ENCODE results near the gene TRAK2.

TRAK2 gene

GRCh38 chr2:201450954-201451291 lies 335 bp downstream of the TRAK2 start:
- Histone ChIP-seq H3F3A (ENCODE audit: insufficient read depth, low read length) (no peaks in the 10 kb centered on the region), H3K9me3 (ENCODE audit: low read length) (no peaks in the 10 kb centered on the region), H4K20me1 (ENCODE audit: insufficient read depth, low read length) (no peaks in the 10 kb centered on the region), H3K27me3 (ENCODE audit: insufficient read depth, low read length) (no peaks in the 10 kb centered on the region), H3K4me1 (ENCODE audit: insufficient read depth, low read length, severe bottlenecking) (peaks cover 12% of the 10 kb centered on the region), H2AFZ (ENCODE audit: low read length) (peak overlapping the region; percentile 90), H3K36me3 (ENCODE audit: insufficient read depth, low read length) (no peaks in the 10 kb centered on the region), H3K4me2 (ENCODE audit: low read length) (peak overlapping the region; percentile 83), H3K4me3 (ENCODE audit: low read depth, low read length, poor library complexity, severe bottlenecking) (peak overlapping the region; percentile 100), H3K79me2 (ENCODE audit: insufficient read depth, low read length) (no peaks in the 10 kb centered on the region; the same call in 1 of the 2 replicates), H3K27ac (ENCODE audit: low read depth, low read length, poor library complexity, severe bottlenecking) (peak overlapping the region; percentile 14), H3K9me2 (ENCODE audit: low read depth, low read length) (no peaks in the 10 kb centered on the region), H3K9ac (ENCODE audit: low read length) (peak overlapping the region; percentile 97)
- no peak for TF ChIP-seq CTCF (IDR thresholded peaks at IDR 0.05; ENCODE audit: low read length)
- no peak for TF ChIP-seq EZH2 (IDR thresholded peaks at IDR 0.05; ENCODE audit: borderline replicate concordance, low read length)

- Histone ChIP-seq H3K9ac (ENCODE audit: low read length) (no peak overlapping the region), H3K79me2 (ENCODE audit: insufficient read depth, low read length) (no peaks in the 10 kb centered on the region; the same call in 1 of the 2 replicates), H3K4me3 (ENCODE audit: low read depth, low read length, poor library complexity, severe bottlenecking) (no peak overlapping the region), H3K9me3 (ENCODE audit: low read length) (no peaks in the 10 kb centered on the region), H4K20me1 (ENCODE audit: insufficient read depth, low read length) (no peaks in the 10 kb centered on the region), H3K27ac (ENCODE audit: low read depth, low read length, poor library complexity, severe bottlenecking) (no peak overlapping the region), H3F3A (ENCODE audit: insufficient read depth, low read length) (no peaks in the 10 kb centered on the region), H3K4me2 (ENCODE audit: low read length) (no peak overlapping the region), H2AFZ (ENCODE audit: low read length) (no peak overlapping the region), H3K4me1 (ENCODE audit: insufficient read depth, low read length, severe bottlenecking) (peaks cover 12% of the 10 kb centered on the region), H3K36me3 (ENCODE audit: insufficient read depth, low read length) (no peaks in the 10 kb centered on the region), H3K9me2 (ENCODE audit: low read depth, low read length) (no peaks in the 10 kb centered on the region), H3K27me3 (ENCODE audit: insufficient read depth, low read length) (no peaks in the 10 kb centered on the region)
- TF ChIP-seq CTCF (IDR thresholded peaks at IDR 0.05; ENCODE audit: low read length): no peak
- no peak for TF ChIP-seq EZH2 (IDR thresholded peaks at IDR 0.05; ENCODE audit: borderline replicate concordance, low read length)
Measured at GRCh38 chr2:201448701-201449100, 2.6 kb downstream of the TRAK2 start.

GRCh38 chr2:201448061-201448460 lies 3.2 kb downstream of the TRAK2 start:
- no peaks in the 10 kb centered on the region for H3K36me3 ChIP-seq (ENCODE audit: insufficient read depth, low read length)
- H3K79me2 ChIP-seq (ENCODE audit: insufficient read depth, low read length): no peaks in the 10 kb centered on the region; the same call in 1 of the 2 replicates
- H3K9ac ChIP-seq (ENCODE audit: low read length): no peak overlapping the region
- H3K9me2 ChIP-seq (ENCODE audit: low read depth, low read length): no peaks in the 10 kb centered on the region
- H2AFZ ChIP-seq (ENCODE audit: low read length): no peak overlapping the region
- no peaks in the 10 kb centered on the region for H4K20me1 ChIP-seq (ENCODE audit: insufficient read depth, low read length)
- H3K4me3 ChIP-seq (ENCODE audit: low read depth, low read length, poor library complexity, severe bottlenecking): no peak overlapping the region
- no peak overlapping the region for H3K4me2 ChIP-seq (ENCODE audit: low read length)
- TF ChIP-seq EZH2 (IDR thresholded peaks at IDR 0.05; ENCODE audit: borderline replicate concordance, low read length) (no peak), CTCF (IDR thresholded peaks at IDR 0.05; ENCODE audit: low read length) (no peak)
- no peak overlapping the region for H3K27ac ChIP-seq (ENCODE audit: low read depth, low read length, poor library complexity, severe bottlenecking)
- no peaks in the 10 kb centered on the region for H3K9me3 ChIP-seq (ENCODE audit: low read length)
- no peaks in the 10 kb centered on the region for H3K27me3 ChIP-seq (ENCODE audit: insufficient read depth, low read length)
- H3F3A ChIP-seq (ENCODE audit: insufficient read depth, low read length): no peaks in the 10 kb centered on the region
- H3K4me1 ChIP-seq (ENCODE audit: insufficient read depth, low read length, severe bottlenecking): peaks cover 12% of the 10 kb centered on the region

Measured in OCI-LY1 (cell line).